Measurements from ENCODE around the gene RECQL.

RECQL gene, protein sequence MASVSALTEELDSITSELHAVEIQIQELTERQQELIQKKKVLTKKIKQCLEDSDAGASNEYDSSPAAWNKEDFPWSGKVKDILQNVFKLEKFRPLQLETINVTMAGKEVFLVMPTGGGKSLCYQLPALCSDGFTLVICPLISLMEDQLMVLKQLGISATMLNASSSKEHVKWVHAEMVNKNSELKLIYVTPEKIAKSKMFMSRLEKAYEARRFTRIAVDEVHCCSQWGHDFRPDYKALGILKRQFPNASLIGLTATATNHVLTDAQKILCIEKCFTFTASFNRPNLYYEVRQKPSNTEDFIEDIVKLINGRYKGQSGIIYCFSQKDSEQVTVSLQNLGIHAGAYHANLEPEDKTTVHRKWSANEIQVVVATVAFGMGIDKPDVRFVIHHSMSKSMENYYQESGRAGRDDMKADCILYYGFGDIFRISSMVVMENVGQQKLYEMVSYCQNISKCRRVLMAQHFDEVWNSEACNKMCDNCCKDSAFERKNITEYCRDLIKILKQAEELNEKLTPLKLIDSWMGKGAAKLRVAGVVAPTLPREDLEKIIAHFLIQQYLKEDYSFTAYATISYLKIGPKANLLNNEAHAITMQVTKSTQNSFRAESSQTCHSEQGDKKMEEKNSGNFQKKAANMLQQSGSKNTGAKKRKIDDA

DNA sequence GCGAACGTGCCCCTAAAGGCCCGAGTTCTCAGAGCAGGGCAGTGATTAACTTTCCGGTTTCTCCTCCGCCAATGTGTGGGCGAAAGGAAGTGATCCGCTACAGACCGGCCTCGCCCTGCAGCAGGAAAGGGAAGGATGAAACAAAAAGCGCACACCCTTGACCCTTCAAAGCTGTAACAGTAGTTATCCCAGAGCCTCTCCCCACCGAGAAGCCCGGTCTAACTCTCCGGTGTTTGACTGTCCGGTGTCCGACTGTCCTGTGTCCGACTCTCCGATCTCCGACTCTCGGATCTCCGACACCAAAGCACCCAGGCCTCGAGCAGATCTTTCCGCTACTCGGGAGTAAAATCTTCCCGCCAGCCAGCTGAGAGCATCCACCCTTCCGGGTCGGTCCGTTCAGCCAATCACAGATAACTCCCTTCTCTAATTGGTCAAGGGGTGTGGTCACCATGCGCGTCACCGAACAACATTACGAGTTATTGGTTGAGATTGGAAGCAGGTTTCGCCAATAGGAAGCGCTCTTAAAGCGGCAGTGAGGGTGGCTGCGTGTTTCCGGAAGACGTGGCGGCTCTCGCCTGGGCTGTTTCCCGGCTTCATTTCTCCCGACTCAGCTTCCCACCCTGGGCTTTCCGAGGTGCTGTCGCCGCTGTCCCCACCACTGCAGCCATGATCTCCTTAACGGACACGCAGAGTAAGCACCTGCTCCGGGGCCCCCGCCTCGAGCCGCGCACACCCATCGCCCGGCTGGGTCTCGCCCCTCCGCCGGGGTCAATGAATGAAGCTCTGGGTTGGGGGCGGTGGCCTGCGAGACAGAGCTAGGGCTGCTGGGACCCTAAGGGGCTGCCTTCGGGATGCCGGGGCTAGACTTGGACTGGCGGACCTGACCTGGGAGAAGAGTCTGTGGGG lies at the start of gene RECQL, which contains the start of gene GOLT1B:
Gene RECQL, minus strand, starts transcription at position 378 of the 906 bp plus-strand sequence. CDS start 2,065 bp downstream, outside the sequence.
Gene GOLT1B, plus strand, starts transcription at position 532 of the 906 bp plus-strand sequence. Its CDS starts 135 bp downstream, at position 667.
- peak; percentile 51 to 97 (median 92) for DNase-seq

DNA sequence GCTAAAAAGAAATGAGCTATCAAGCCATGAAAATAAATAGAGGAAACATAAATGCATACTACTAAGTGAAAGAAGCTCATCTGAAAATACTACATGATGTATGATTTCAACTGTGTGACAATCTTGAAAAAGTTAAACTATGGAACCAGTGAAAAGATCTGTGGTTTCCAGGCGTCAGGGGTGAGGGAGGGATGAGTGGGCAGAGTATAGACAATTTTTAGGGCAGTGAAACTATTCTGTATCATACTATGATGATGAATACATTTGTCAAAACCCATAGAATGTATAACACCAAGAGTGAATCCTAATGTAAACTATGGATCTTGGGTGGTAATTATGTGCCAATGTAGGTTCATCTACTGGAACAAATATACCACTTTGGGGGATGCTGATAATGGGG lies 46.0 kb upstream of the RECQL start:
- no peak for DNase-seq

DNA sequence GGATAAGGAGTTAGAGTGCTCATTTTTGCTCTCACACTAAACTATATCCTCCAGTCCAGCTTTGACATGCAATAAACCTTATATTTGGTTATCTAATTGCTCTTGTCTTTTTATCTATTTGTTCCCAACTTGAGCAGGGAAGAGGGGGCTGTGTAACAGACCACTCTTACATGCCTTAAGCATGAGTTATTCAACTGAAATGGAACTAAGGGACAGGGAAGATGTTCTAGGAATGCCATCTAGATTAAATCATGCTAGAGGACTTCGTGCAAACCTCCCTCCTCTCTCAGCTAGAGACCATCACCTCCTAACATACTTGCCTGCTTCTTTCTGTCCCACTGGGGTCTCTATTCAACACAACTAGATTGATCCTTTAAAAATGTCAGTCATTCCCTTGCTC lies 45.3 kb upstream of the RECQL start:
- no peak for DNase-seq

DNA sequence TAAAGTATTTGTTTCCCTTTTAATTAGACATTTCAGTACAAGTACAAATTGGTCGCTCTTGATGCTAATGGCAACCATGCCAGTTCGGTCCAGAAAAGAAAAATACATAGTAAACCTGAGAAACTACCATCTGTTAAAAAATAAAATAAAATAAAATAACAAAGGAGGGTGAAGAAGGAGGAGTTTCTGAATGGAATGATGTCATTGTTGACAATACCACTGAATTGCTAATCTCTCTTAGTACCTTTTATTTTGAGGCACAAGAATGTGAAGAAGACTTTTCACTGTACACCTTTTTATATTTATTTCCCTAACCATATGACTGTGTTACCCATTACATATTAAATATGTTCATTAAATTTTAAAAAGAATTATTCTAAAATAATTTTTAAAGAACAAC lies 44.1 kb upstream of the RECQL start:
- DNase-seq = no peak

DNA sequence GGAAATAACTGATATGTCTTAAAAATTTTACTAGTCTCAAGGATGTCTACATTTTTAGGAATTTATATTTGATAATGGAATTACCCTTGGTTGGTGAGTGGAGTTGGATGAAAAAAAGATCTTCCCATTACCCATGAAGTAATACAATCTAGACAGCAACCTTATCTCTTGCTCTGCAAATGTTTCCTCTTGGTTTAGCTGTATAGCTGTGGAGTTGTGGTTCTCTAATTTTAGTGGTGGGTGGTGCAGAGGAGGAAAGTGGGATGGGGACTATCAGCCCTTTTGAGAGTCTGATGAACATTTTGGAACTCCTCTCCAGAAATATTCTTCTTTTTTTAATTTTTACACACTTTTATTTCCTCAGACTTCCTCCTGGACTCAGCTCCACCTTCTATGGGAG lies 41.7 kb upstream of the RECQL start:
- no peak for DNase-seq

DNA sequence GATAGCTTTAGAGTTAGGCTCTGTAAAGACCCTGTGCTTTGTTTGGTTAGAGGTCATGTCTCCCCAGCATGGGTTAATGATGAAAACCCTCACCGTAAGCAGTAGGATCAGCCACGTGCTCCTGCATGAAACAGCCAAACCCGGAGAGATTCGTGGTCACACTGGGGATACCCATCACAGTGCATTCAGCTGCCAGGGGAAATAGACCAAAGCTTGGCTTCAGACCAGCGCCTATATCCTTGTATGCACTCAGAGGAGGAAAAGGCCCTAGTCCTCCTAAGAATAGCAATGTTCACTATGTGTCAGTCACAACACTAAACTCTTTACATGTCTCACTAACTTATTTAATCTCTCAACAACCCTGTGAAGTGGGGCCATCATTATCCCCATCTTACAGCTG lies 41.0 kb upstream of the RECQL start:
- DNase-seq = no peak

DNA sequence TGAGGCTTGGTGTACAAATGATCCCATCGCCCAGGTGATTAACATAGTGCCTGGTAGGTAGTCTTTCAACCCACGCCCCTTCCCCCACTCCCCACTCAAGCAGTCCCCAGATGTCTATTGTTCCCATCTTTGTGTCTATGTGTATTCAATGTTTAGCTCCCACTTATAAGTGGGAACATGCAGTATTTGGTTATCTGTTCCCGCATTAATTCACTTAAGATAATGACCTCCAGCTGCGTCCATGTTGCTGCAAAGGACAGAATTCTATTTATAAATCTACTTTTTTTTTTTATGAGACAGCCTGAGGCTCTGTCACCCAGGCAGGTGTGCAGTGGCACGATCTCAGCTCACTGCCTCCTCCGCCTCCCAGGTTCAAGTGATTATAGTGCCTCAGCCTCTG lies 40.3 kb upstream of the RECQL start:
- DNase-seq = no peak

DNA sequence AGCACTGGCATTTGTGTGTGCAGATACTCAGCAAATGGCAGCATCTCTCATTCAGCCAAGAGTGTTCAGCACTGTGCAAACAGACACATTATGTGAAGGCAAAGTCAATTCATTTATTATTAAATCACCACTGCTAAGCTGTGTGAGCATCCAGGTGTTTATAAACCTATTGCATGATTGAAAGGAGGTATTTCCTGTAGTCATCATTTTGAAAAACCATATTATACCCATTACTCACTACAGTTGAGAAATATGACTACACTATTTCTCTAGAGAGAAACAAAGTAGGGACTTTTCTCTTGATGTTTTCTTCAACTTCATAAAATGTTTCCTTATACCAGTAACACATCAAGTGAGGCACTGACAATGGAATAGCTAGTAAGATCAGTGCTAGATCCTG lies 38.4 kb upstream of the RECQL start:
- no peak for DNase-seq

DNA sequence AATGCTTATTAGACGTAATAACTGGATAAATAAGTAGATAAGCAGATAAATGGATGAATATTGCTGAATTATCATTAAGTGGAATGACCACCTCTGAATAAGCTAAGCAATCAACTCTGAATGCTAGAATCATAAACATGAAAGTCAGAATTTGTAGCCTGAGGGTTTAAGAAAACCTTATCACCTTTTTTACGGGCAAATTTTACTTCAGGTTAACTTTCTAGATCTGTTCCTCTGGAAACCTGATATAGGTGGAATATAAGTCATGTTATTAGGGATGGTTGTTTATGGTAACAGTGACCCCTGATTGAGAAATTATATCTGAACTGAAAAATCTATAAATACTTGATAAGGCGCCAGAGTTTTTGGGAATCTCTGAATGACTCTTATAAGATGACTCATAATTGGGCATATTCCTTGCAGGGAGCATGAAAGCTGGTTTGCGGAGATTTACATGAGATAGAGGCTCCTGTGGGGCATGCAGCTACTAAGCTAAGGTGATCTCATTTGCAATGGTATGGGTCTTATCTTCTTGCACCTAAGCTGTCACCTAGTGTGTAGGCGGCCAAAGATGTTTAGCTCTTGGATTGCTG lies 36.7 kb upstream of the RECQL start:
- no peak for DNase-seq

DNA sequence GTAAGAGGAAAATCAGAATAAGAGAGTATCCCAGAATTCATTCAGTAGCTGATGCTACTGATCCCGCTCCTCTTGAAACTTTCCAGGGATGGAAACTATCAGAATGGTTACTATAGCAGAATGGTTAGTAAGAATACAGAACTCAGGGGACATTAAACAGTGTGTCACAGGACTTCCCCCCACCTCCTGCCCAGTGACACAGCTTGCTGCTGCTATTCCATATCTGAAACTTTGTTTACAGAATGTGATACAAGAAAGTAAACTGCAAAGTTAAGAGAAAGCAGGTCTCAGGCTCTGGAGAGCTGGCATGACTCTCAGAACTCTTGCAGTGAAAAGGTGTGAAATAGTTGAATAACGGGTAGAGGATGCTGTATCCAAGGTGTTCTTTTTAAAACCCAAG lies 28.0 kb upstream of the RECQL start:
- no peak for DNase-seq

DNA sequence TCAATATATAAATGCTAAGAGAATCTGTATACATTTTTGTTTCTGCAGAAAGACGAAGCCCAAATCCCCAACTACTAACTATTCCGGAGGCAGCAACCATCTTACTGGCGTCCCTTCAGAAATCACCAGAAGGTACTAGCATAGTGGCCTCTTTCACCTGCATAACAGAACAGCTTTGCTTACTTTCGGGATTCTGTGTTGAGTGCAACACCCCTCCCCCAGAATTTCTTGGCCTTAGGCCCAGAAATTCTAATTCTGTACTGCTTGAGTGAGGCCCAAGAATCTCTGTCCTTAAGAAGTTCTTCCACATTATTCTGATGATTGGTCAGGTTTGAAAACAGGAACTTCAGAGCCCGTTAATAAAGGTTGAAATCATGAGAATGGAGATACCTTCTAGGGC lies 27.5 kb upstream of the RECQL start:
- no peak for DNase-seq

DNA sequence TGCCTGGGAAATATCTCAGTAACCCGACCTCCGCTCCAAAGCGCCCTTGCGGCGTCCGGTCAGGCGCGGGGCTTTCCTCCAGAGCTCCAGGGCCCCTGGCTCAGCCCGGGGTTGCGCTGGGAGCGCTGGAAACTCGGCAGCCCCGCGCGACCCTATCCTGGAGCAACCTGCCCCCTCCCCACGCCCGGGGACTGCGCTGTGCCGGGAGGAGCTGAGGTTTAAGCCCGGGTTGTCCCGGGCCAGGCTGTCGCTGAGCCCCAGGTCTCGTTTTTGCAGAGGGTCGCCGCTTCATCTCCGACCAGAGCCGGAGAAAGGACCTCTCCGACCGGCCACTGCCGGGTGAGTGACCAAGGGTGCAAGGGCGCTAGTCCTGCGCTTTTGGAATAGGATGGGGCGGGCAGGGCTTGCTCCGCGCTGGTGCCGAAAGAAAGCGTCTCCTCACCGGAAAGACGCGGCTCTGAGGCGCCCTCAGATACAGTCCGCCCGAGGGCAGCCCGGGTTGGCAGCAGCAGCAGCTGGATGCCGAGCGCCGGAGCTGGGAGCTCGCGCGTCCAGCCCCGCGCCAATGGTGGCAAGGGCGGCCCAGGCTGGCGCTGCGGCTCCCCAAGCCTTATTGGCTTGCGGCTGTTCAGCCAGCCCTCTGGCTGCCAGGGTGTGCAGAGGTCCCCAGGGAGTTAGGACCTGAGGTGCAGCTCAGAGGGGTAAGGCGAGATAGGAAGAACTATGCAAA lies 26.2 kb upstream of the RECQL start:
- peak in 46 of 56 donors; percentile 10 to 73 (median 44) for DNase-seq

DNA sequence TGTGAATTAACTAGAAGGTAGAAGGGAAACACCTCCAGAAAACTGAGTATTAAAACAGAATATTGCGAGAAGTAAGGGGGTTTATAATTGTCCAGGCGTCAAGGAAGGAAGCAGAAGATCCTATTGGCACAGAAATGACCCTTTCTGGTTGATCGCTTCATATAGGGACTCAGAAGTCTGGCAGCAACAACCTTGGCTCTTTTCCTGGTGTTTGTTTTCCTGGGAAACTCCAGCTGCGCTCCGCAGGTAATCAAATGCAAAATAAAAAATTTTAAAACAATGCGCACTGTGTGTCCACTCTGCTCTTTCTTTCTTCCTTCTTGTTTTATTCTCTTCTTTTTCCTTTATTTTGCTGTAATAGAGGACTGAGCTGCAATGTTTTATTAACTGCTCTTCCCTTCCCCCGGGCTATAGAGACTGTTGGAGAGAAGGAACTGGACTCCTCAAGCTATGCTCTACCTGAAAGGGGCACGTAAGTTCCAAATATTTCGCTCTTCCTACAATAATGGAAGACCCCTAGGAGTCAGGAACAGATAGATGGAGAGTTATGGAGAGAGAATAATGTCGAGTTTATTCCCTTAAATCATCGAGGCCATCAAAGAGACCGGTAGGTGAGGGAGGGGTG lies 25.4 kb upstream of the RECQL start:
- no peak for DNase-seq

DNA sequence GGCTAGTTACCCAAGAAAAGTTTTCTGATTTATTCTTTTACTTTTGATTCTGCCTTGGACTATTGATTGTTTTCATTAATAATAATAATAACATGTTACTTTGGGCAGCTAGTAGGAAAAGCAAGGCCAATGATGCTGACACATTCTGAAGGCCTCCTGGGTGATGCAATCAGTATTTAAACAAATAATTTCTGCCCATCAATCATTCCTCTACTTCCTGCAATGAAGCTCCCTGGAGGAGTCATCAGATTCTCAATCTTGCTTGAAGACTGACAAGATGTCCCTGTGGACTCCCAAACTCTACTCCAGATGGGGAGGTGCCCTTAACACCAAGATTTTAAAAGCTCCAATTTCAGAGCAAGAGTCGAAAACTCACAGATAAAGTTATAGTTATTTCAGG lies 24.6 kb upstream of the RECQL start, which contains the start of gene SPX:
Gene SPX, plus strand, starts transcription at position 244 of the 400 bp plus-strand sequence. CDS start 177 bp downstream, outside the sequence.
- no peak for DNase-seq

DNA sequence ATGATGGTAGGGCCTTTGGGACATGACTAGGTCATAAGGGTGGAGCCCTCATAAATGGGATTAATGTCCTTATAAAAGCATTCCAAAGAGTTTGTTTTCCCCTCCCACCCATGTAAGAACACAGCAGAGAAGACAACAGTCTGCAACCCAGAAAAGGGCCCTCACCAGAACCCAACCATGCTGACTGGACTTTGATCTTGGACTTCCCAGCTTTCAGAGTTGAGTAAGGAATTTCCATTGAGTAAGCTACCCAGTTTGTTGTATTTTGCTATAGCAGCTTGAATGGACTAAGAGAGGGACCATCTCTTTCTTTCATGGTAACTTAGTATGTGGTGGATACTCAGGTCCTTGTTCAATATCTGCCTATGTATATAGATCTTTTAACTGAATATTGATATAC lies 21.7 kb upstream of the RECQL start:
- DNase-seq = no peak

DNA sequence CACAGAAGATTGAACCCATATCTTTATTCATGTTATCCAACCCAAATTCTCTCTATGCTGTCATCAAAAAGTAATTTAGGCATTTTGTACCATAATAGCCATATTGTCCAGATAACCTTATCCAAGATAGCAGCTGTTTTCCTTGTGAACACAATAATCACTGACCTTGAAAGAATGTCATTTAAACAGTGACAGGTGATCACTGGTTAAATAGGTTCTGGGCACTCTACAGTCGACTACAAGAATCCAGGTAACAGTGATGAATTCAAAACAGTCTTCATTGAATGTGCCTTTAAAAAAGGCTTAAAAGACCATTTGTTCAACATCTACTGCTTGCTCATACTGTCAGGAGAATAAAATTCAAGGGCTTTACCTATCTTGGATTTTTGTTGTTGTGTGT lies 20.1 kb upstream of the RECQL start:
- no peak for DNase-seq

DNA sequence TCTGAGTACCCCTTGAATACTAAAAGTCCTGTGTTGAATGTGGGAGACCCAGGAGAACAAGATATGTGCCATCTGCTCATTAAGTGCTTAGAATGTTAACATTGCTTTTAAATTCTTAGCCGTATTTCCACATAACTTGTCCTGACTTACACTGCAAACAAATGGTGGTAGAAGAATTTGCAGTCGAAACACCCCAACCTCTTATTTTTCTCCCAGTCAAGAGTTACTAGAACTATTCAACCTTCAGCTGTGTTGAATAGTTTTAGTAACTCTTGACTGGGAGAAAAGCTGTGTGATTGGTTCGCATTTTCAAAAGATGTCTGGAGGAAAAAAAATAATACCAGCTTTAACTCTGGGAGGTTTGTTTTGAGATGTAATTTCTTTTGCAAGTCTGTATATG lies 17.0 kb upstream of the RECQL start:
- DNase-seq = no peak

DNA sequence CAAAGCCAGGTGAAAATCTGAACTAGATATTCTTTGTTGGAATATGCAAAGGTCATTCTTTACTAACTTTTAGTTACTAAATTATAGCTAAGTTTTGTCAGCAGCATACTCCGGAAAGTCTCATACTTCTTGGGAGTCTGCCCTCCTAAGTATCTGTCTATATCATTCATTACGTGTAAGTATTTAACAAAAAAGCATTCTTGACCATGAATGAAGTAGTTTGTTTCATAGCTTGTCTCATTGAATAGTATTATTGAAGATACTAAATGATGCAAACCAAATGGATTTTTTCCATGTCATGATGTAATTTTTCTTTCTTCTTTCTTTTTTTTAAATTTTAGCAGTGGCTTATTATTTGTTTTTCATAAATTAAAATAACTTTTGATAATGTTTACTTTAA lies 14.8 kb upstream of the RECQL start:
- no peak for DNase-seq

DNA sequence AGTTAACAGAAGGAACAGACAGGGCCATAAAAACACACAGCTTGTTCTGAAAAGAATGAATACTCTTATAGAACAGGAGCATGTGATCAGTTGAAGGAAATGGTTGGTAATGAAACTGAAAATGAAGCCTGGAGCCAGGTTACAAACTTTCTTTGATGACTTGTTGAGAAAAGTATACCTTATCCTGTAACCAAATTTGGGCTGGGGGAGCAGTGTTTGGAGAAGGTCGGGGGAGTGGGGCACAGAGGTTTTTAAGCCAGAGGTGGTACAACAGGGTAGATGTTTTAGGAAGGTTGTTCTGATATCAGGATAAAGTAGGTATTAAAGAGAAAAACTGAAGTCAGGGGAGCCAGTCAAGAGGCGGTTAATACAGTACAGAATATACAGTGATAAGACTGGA lies 8.3 kb upstream of the RECQL start:
- no peak for DNase-seq

DNA sequence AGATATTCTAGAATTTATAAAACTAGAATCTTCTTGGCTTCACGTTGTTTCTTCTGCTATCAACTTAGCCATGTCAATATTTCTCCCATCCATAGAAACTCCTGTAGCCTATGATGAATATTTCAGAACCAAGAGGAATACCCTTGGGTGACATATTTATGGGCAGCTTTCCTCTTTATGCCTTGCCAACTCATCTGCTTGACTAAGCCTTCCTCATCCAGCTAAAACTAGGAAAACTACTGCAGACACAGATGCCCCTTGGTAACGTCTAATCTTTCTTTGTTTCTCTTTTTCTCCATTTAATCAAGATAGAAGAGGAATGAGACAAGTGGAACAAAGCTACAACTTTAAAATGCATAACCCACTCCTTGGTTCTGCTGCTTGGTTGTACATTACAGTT lies 6.4 kb upstream of the RECQL start:
- DNase-seq = no peak
